Lower leg skin (tissue), 4 donors: ENCODE data around the gene BOD1. TPM values are rescaled to one million over a fixed set of nuclear protein-coding genes. Genes with fewer than 3 reads are reported as not detected.
A peak's percentile ranks its signal among the peaks of the same experiment; 100 is the strongest.

Experiments
- DNase-seq, 2 donors: peaks; one replicate each; pipeline ENCODE4 v3.0.0-alpha.2; 2019; ENCODE audit warnings: low spot score in 2 of 2
- H3K4me3 ChIP-seq: fragments of 200-600 bp; sonication (generic); 2 replicates; pipeline ENCODE4 v1.5.1; 2017; ENCODE audit warnings: mild to moderate bottlenecking, low read depth; ENCODE audit not compliant: poor library complexity, severe bottlenecking
- POLR2A ChIP-seq, 2 donors: fragments of 450-650 bp; IDR thresholded peaks; one replicate each; pipeline ENCODE4 v1.6.1; 2016 to 2017; ENCODE audit warnings: antibody characterized with exemption in 2 of 2, mild to moderate bottlenecking in 1 of 2, moderate library complexity in 1 of 2
- WGBS, 2 donors: methylation state at CpG; one replicate each; pipeline ENCODE4 v1.1.5; 2018; 5-methylcytosine and 5-hydroxymethylcytosine counted together
- intact Hi-C: fragments of 100-400 bp; cut with DNase I; formaldehyde crosslinking; loops from one replicate; pipeline ENCODE4 v1.15.0; 2023; ENCODE audit warnings: low total_unique reads
- total RNA-seq, 4 donors: library from RNA; depleted of rRNA; stranded (reverse); fragments of >200 nt; gene quantifications; one replicate each; pipeline ENCODE4 v1.1.0, GENCODE V29; 2016
- TF ChIP-seq, protein P1 (sequence below), 3 donors: fragments of 450-650 bp; IDR thresholded peaks; one replicate each; pipeline ENCODE4 v1.5.1; 2016; ENCODE audit warnings: antibody characterized with exemption in 3 of 3, mild to moderate bottlenecking in 3 of 3, moderate library complexity in 2 of 3

The BOD1 gene
- total RNA-seq, 4 donors from 2014 or later: 32.0 to 54.6 (median 42.8) TPM

DNA sequence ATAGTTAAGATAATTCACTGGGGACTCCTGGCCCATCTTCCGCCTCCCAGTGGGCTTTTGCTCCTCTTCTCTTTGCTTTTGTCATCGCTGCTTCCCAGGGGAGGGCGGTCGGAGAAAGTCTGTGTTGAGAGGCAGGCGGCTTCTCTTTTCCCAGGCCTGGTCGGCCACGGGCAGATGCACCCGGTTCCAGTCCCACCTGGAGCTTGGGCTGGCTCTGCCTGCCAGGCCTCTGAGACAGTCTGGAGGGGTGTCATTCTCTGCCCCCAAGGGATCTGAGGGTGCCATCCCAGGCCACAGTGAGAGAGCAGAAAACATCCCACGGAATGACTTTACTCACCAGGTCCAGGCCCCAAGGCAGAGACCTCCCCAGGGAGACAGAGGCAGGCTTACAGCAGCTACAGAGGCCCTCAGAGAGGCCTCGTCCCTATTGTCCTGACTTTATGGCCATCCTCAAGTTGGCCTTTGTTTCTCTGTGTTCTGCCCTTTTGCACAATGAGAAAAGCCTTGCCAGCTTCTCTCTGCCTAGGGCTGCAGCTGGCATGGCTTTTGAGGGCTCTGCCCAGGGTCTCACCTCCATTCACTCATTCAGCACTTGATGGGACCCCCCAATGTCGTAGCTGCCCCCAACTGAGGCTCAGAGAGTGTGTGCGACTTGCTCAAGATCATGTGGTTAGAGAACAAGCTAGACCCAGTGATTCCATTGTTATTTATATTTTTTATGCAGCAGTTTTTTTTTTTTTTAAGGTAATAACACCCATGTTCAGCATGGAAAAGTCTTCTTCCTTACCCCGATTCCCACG is 44.2 kb upstream of the BOD1 start:
- peak in 1 of 2 donors; percentile 66 for DNase-seq
- intact Hi-C loops: no loop called here
- WGBS, 2 donors: 85 to 87% methylated on average over 14 of the region's 14 CpGs
- no peak overlapping the region for H3K4me3 ChIP-seq
- TF ChIP-seq POLR2A (IDR thresholded peaks at IDR 0.05): no peak
- TF ChIP-seq, protein P1, sequence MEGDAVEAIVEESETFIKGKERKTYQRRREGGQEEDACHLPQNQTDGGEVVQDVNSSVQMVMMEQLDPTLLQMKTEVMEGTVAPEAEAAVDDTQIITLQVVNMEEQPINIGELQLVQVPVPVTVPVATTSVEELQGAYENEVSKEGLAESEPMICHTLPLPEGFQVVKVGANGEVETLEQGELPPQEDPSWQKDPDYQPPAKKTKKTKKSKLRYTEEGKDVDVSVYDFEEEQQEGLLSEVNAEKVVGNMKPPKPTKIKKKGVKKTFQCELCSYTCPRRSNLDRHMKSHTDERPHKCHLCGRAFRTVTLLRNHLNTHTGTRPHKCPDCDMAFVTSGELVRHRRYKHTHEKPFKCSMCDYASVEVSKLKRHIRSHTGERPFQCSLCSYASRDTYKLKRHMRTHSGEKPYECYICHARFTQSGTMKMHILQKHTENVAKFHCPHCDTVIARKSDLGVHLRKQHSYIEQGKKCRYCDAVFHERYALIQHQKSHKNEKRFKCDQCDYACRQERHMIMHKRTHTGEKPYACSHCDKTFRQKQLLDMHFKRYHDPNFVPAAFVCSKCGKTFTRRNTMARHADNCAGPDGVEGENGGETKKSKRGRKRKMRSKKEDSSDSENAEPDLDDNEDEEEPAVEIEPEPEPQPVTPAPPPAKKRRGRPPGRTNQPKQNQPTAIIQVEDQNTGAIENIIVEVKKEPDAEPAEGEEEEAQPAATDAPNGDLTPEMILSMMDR (IDR thresholded peaks at IDR 0.05): no peak

DNA sequence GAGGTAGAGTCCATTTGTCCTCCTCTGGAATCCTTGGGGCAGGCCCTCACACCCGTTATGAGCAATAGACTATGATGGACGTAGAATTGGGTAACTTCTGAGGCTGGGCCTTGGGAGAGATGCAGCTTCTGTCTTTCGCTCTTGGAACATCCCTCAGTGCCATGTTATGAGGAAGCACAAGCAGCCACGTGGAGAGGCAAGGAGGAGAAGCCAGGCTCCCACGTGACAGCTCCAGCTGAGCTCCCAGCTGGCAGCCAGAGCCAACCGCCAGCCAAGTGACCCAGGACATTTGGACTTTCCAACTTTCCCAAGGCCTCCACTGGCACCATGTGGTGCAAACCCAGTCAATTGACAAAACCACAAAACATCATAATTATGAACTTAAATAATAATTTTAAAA is 43.0 kb upstream of the BOD1 start:
- intact Hi-C loops: no loop called here
- H3K4me3 ChIP-seq: no peak overlapping the region
- 90 to 96% methylated on average over 6 of the region's 6 CpGs for WGBS, 2 donors
- DNase-seq: peak in 1 of 2 donors; percentile 46
- TF ChIP-seq, protein P1 (IDR thresholded peaks at IDR 0.05): no peak
- no peak for TF ChIP-seq POLR2A (IDR thresholded peaks at IDR 0.05)

DNA sequence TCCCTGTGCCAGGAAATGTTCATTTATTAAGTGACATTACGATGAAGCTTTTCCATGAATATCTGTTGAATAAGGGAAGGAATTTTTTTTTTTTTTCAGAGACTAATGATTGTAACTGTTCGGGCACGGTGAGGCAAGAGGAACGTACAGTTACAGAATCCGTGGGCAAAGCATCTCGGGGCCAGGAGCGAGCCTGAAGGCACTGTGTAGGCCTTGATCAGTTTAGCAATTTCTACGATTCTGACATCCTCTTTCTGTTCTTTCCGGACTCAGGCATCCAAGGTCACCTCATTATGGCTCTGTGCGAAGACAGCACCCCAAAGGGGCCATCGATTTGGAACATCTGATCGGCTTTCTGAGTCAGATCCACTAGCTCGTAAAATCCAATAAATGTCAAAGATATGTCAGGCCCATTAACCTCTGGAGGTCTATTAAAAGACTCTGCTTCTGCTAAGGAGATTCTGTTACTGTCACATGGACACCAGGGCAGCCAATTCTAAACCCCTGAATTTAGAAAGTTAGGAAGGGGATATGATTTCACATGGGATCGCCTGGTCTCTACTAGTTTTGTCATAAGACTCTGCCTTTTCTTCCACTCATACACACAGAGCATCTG is 41.4 kb upstream of the BOD1 start:
- H3K4me3 ChIP-seq: no peak overlapping the region
- 80 to 82% methylated on average over 14 of the region's 14 CpGs for WGBS, 2 donors
- intact Hi-C loops: no loop called here
- TF ChIP-seq, protein P1 (IDR thresholded peaks at IDR 0.05): no peak
- no peak for TF ChIP-seq POLR2A (IDR thresholded peaks at IDR 0.05)
- peak in 1 of 2 donors; percentile 57 for DNase-seq

DNA sequence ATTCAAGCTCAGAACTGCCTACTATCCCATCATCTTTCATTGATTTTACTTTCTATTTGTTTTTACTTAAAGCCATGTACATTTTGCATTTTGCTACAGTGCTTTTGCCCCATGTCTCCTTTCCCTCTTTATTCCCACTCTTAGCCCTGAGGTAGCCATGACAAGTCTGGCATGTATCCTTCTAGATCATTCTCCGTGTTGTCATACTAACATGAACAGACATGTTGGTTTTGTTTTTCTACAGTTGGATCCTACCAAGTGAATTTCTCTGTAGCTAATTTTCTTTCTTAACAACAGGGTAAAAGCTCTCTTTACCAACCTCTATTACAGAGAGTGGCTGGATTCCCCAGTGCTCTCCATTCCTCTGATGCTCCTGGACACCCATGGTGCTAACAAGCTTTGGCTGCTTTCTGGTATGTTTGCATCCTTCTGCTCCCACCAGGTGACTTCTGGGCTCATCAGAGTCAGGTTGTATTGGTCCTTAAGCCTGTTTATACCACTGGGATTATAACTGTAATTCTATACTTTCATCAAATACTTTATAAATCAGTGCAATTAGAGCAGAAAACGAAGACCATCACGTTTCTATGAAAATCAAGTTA is 38.8 kb upstream of the BOD1 start:
- no peak overlapping the region for H3K4me3 ChIP-seq
- intact Hi-C loops: no loop called here
- TF ChIP-seq, protein P1 (IDR thresholded peaks at IDR 0.05): no peak
- TF ChIP-seq POLR2A (IDR thresholded peaks at IDR 0.05): no peak
- peak in 1 of 2 donors; percentile 3 for DNase-seq
- WGBS, 2 donors: 72 to 74% methylated on average over 3 of the region's 3 CpGs

DNA sequence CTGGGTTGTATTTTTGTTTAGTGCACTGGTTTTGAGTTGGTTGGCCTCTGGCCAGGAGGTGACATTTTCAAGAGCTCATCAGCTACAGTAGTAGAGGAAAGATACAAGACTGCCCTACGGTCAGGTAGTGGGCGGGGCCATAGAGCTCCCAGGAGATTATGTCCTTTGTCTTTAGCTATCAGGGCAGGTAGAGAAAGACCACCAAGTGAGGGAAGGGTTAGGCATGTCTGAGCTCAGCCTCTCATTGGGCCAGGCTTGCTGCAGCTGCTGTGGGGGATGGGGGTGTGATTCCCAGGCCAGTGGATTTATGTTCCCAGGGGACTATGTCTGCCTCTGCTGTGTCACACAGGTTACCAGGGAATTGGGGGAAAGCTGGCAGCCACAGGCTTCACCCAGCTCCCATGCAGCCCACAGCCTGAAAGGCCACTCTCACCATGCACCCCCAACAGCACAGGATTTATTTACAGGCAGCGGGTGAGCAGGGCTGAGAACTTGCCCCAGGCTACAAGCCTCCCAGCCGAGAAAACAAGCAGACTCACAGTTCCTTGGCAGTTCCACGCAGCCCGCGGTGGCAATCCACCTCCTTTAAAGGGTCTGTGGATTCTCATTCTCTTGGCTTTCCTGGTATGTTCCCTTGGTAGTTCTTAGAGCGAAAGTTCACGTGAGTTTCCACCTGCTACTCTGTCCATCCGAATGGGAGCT is 37.5 kb upstream of the BOD1 start:
- WGBS, 2 donors: 82 to 83% methylated on average over 10 of the region's 10 CpGs
- peak in 1 of 2 donors; percentile 34 for DNase-seq
- TF ChIP-seq, protein P1 (IDR thresholded peaks at IDR 0.05): no peak
- no peak for TF ChIP-seq POLR2A (IDR thresholded peaks at IDR 0.05)
- intact Hi-C loops: no loop called here
- no peak overlapping the region for H3K4me3 ChIP-seq
